ENCODE results near the gene GLIS1.

GRCh38 chr1:53462193-53462592 lies 276.8 kb downstream of the GLIS1 start:
- TF ChIP-seq CTCF (IDR thresholded peaks at IDR 0.05 in 4 of 5, conservative IDR thresholded peaks at IDR 0.05 in 1 of 5) (no peak), POLR2A (IDR thresholded peaks at IDR 0.05) (no peak)
